CD14-positive monocyte (primary cell): Measurements from ENCODE around the gene ANKRD34C. TPM values are rescaled to one million over a fixed set of nuclear protein-coding genes. Genes with fewer than 3 reads are reported as not detected.

Experiments
- DNase-seq, 3 donors: peaks; one replicate each; pipeline ENCODE4 v3.0.0-alpha.2; 2011 to 2022
- H2AFZ ChIP-seq: 2 replicates; pipeline ENCODE4 v1.6.0; 2012; ENCODE audit warnings: mild to moderate bottlenecking, low read depth, low read length, inconsistent platforms; ENCODE audit not compliant: insufficient read depth, poor library complexity, severe bottlenecking
- H3K27ac ChIP-seq, 2 donors: 1 replicate in 1 of 2; 2 replicates in 1 of 2; pipeline ENCODE4 v1.5.1; 2012 to 2013; ENCODE audit warnings: low read length in 2 of 2, control low read depth in 1 of 2, inconsistent platforms in 1 of 2, low read depth in 1 of 2, mild to moderate bottlenecking in 1 of 2
- H3K27me3 ChIP-seq, 2 donors: one replicate each; pipeline versions ENCODE4 v1.6.0 to v1.6.1; 2011 to 2013; ENCODE audit warnings: low read length in 2 of 2; ENCODE audit not compliant: control insufficient read depth in 2 of 2, insufficient read depth in 2 of 2
- H3K36me3 ChIP-seq, 2 donors: replicated peaks in 1 of 2; 1 replicate in 1 of 2; 2 replicates in 1 of 2; pipeline versions ENCODE4 v1.5.1 to v1.6.1; 2012 to 2013; ENCODE audit warnings: low read length in 2 of 2, control low read depth in 1 of 2, inconsistent platforms in 1 of 2, mild to moderate bottlenecking in 1 of 2; ENCODE audit not compliant: insufficient read depth in 2 of 2, control insufficient read depth in 1 of 2
- H3K4me1 ChIP-seq, 2 donors: 1 replicate in 1 of 2; 2 replicates in 1 of 2; pipeline versions ENCODE4 v1.5.1 to v1.6.1; 2012 to 2013; ENCODE audit warnings: low read length in 2 of 2, control low read depth in 1 of 2, inconsistent platforms in 1 of 2, mild to moderate bottlenecking in 1 of 2, moderate library complexity in 1 of 2; ENCODE audit not compliant: insufficient read depth in 2 of 2, control insufficient read depth in 1 of 2
- H3K4me2 ChIP-seq: replicated peaks from 2 replicates; pipeline ENCODE3; 2012; ENCODE audit warnings: low read length, moderate library complexity, mild to moderate bottlenecking; ENCODE audit not compliant: poor library complexity, severe bottlenecking; ENCODE audit errors: extremely low read depth
- H3K4me3 ChIP-seq, 3 experiments: fragments of 200-600 bp in 1 of 3; sonication (generic) in 1 of 3; replicated peaks in 1 of 3; 1 replicate in 2 of 3; 2 replicates in 1 of 3; pipeline ENCODE4 v1.5.1; 2011 to 2013; ENCODE audit warnings: low read length in 3 of 3, mild to moderate bottlenecking in 3 of 3, control low read depth in 2 of 3, low read depth in 2 of 3, inconsistent platforms in 1 of 3, moderate library complexity in 1 of 3
- H3K79me2 ChIP-seq: 2 replicates; pipeline ENCODE4 v1.6.0; 2012; ENCODE audit warnings: mild to moderate bottlenecking, control low read depth, inconsistent platforms, low read length, moderate library complexity; ENCODE audit not compliant: insufficient read depth
- H3K9ac ChIP-seq: 2 replicates; pipeline ENCODE4 v1.6.0; 2017; ENCODE audit warnings: low read length, mild to moderate bottlenecking; ENCODE audit not compliant: insufficient read depth, poor library complexity, severe bottlenecking
- H3K9me3 ChIP-seq, 2 donors: replicated peaks in 1 of 2; 1 replicate in 1 of 2; 2 replicates in 1 of 2; pipeline versions ENCODE4 v1.5.1 to v1.6.1; 2012 to 2013; ENCODE audit warnings: low read length in 2 of 2, control low read depth in 1 of 2; ENCODE audit not compliant: control insufficient read depth in 1 of 2, insufficient read depth in 1 of 2
- H4K20me1 ChIP-seq: 2 replicates; pipeline ENCODE4 v1.6.0; 2012; ENCODE audit warnings: mild to moderate bottlenecking, low read length, control low read depth, moderate library complexity; ENCODE audit not compliant: insufficient read depth
- H3K27ac Mint-ChIP-seq, 7 donors: one replicate each; pipeline ENCODE4 v1.8.0; 2020; ENCODE audit warnings: mild to moderate bottlenecking in 7 of 7, mixed read lengths in 7 of 7, moderate library complexity in 6 of 7, inconsistent platforms in 2 of 7
- H3K27me3 Mint-ChIP-seq, 3 donors: one replicate each; pipeline ENCODE4 v1.8.0; 2021 to 2022; ENCODE audit warnings: low read depth in 3 of 3, mild to moderate bottlenecking in 3 of 3, mixed read lengths in 3 of 3, moderate library complexity in 3 of 3, inconsistent platforms in 1 of 3
- H3K36me3 Mint-ChIP-seq, 2 donors: one replicate each; pipeline ENCODE4 v1.8.0; 2020; ENCODE audit warnings: mixed read lengths in 2 of 2, inconsistent platforms in 1 of 2, mild to moderate bottlenecking in 1 of 2
- H3K4me1 Mint-ChIP-seq: one replicate; pipeline ENCODE4 v1.8.0; 2020; ENCODE audit warnings: mild to moderate bottlenecking, mixed read lengths
- H3K4me3 Mint-ChIP-seq, 2 donors: one replicate each; pipeline ENCODE4 v1.8.0; 2020; ENCODE audit warnings: mild to moderate bottlenecking in 2 of 2, mixed read lengths in 2 of 2, moderate library complexity in 1 of 2
- H3K9me3 Mint-ChIP-seq, 7 donors: one replicate each; pipeline ENCODE4 v1.8.0; 2020 to 2022; ENCODE audit warnings: mixed read lengths in 7 of 7, mild to moderate bottlenecking in 6 of 7, moderate library complexity in 6 of 7, inconsistent platforms in 2 of 7
- WGBS: methylation state at CpG from one replicate; pipeline ENCODE4 v1.1.5; 2013; ENCODE audit warnings: missing lambda C conversion rate; ENCODE audit not compliant: insufficient coverage; 5-methylcytosine and 5-hydroxymethylcytosine counted together
- intact Hi-C, 2 donors: fragments of 100-400 bp; cut with micrococcal nuclease; formaldehyde crosslinking; loops; one replicate each; pipeline versions ENCODE4 v1.15.0 to v1.15.1; 2023
- polyA plus RNA-seq, 3 donors: library from polyadenylated mRNA; depleted of rRNA in 1 of 3; unstranded in 2 of 3; stranded (reverse) in 1 of 3; fragments of 300-500 nt in 2 of 3; fragments of >200 nt in 1 of 3; fragmentation: Illumina TruSeq in 2 of 3; gene quantifications; 1 replicate in 2 of 3; 2 replicates in 1 of 3; pipeline ENCODE4 v1.2.3, GENCODE V29; 2012 to 2021
- TF ChIP-seq, protein P1 (sequence below): fragments of 200-600 bp; IDR thresholded peaks from one replicate; pipeline ENCODE4 v1.8.0; 2022; ENCODE audit warnings: antibody characterized with exemption, mild to moderate bottlenecking

ANKRD34C gene
- polyA plus RNA-seq, 3 donors: not detected

- TF ChIP-seq, protein P1, sequence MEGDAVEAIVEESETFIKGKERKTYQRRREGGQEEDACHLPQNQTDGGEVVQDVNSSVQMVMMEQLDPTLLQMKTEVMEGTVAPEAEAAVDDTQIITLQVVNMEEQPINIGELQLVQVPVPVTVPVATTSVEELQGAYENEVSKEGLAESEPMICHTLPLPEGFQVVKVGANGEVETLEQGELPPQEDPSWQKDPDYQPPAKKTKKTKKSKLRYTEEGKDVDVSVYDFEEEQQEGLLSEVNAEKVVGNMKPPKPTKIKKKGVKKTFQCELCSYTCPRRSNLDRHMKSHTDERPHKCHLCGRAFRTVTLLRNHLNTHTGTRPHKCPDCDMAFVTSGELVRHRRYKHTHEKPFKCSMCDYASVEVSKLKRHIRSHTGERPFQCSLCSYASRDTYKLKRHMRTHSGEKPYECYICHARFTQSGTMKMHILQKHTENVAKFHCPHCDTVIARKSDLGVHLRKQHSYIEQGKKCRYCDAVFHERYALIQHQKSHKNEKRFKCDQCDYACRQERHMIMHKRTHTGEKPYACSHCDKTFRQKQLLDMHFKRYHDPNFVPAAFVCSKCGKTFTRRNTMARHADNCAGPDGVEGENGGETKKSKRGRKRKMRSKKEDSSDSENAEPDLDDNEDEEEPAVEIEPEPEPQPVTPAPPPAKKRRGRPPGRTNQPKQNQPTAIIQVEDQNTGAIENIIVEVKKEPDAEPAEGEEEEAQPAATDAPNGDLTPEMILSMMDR: no peak
- H3K27me3 ChIP-seq: peaks cover 4% of the 10 kb centered on the region in 2 donors
- 93% methylated on average over 2 of the region's 4 CpGs for WGBS
Measured at GRCh38 chr15:79292011-79292410, 9.5 kb downstream of the ANKRD34C start.

GRCh38 chr15:79294075-79294474 is 11.6 kb downstream of the ANKRD34C start:
- H3K9me3 ChIP-seq: no peaks in the 10 kb centered on the region
- DNase-seq: no peak
- H3K36me3 ChIP-seq: no peaks in the 10 kb centered on the region
- Mint-ChIP-seq H3K36me3 (no peaks in the 10 kb centered on the region), H3K4me1 (no peaks in the 10 kb centered on the region), H3K27me3 (peaks cover 2 to 25% (median 10%) of the 10 kb centered on the region in 3 donors), H3K4me3 (no peak overlapping the region), H3K27ac (no peak overlapping the region), H3K9me3 (peaks cover 0 to 5% (median 0%) of the 10 kb centered on the region in 7 donors)
- H3K4me3 ChIP-seq: no peak overlapping the region
- no peaks in the 10 kb centered on the region for H3K4me1 ChIP-seq
- no peak overlapping the region for H3K9ac ChIP-seq
- no peak overlapping the region for H3K27ac ChIP-seq
- intact Hi-C loops: no loop called here
- no peaks in the 10 kb centered on the region for H4K20me1 ChIP-seq
- no peak overlapping the region for H3K4me2 ChIP-seq
- no peak overlapping the region for H2AFZ ChIP-seq
- H3K79me2 ChIP-seq: no peaks in the 10 kb centered on the region
- TF ChIP-seq, protein P1: no peak
- 85% methylated on average over 6 of the region's 7 CpGs for WGBS
- peaks cover 13 to 19% of the 10 kb centered on the region in 2 donors for H3K27me3 ChIP-seq

More at GRCh38 chr15:79292011-79292410, 9.5 kb downstream of the ANKRD34C start:
- Histone ChIP-seq H3K27ac (no peak overlapping the region), H3K36me3 (no peaks in the 10 kb centered on the region), H3K9ac (no peak overlapping the region), H3K9me3 (no peaks in the 10 kb centered on the region), H4K20me1 (no peaks in the 10 kb centered on the region), H3K4me1 (no peaks in the 10 kb centered on the region), H3K79me2 (no peaks in the 10 kb centered on the region), H2AFZ (no peak overlapping the region), H3K4me3 (no peak overlapping the region), H3K4me2 (no peak overlapping the region)
- H3K36me3 Mint-ChIP-seq: no peaks in the 10 kb centered on the region
- DNase-seq: no peak
- intact Hi-C loops: no loop called here
- H3K4me1 Mint-ChIP-seq: no peaks in the 10 kb centered on the region
- H3K4me3 Mint-ChIP-seq: no peak overlapping the region
- H3K9me3 Mint-ChIP-seq: peaks cover 0 to 7% (median 0%) of the 10 kb centered on the region in 7 donors
- peaks cover 2 to 15% (median 10%) of the 10 kb centered on the region in 3 donors for H3K27me3 Mint-ChIP-seq
- no peak overlapping the region for H3K27ac Mint-ChIP-seq
